Endodermal cell (in vitro differentiated cells): ENCODE data around the gene CNTNAP5. TPM values are rescaled to one million over a fixed set of nuclear protein-coding genes. Genes with fewer than 3 reads are reported as not detected.

Experiments used
- DNase-seq: peaks from one replicate; pipeline ENCODE4 v3.0.0-alpha.2; 2017
- H3K27ac ChIP-seq: 2 replicates; pipeline ENCODE4 v1.5.1; 2013; ENCODE audit warnings: mild to moderate bottlenecking, low read depth, low read length, moderate library complexity
- H3K27me3 ChIP-seq: 2 replicates; pipeline ENCODE4 v1.6.1; 2013; ENCODE audit warnings: mild to moderate bottlenecking, low read length, moderate library complexity; ENCODE audit not compliant: insufficient read depth, control insufficient read depth, poor library complexity, severe bottlenecking
- H3K36me3 ChIP-seq: 2 replicates; pipeline ENCODE4 v1.7.0; 2013; ENCODE audit warnings: mild to moderate bottlenecking, low read length, moderate library complexity; ENCODE audit not compliant: control insufficient read depth, insufficient read depth
- H3K4me1 ChIP-seq: one replicate; pipeline ENCODE4 v1.7.0; 2013; ENCODE audit warnings: low read length; ENCODE audit not compliant: control insufficient read depth, insufficient read depth
- H3K4me3 ChIP-seq: 2 replicates; pipeline ENCODE4 v1.5.1; 2013; ENCODE audit warnings: mild to moderate bottlenecking, low read length, moderate library complexity
- H3K9ac ChIP-seq: 2 replicates; pipeline ENCODE4 v1.6.1; 2013; ENCODE audit warnings: mild to moderate bottlenecking, low read length, moderate library complexity; ENCODE audit not compliant: poor library complexity, severe bottlenecking; ENCODE audit errors: extremely low read depth
- H3K9me3 ChIP-seq: 2 replicates; pipeline ENCODE4 v1.6.1; 2013; ENCODE audit warnings: mild to moderate bottlenecking, low read length, moderate library complexity; ENCODE audit not compliant: control insufficient read depth
- H3K27ac Mint-ChIP-seq: 2 replicates; pipeline ENCODE4 v1.8.0; 2020; ENCODE audit warnings: mixed read lengths
- H3K27me3 Mint-ChIP-seq: 2 replicates; pipeline ENCODE4 v1.8.0; 2021; ENCODE audit warnings: mild to moderate bottlenecking, mixed read lengths; ENCODE audit not compliant: insufficient read depth
- H3K36me3 Mint-ChIP-seq: 2 replicates; pipeline ENCODE4 v1.8.0; 2020; ENCODE audit warnings: low read depth, mixed read lengths
- H3K4me1 Mint-ChIP-seq: 2 replicates; pipeline ENCODE4 v1.8.0; 2020; ENCODE audit warnings: mixed read lengths
- H3K4me3 Mint-ChIP-seq: 2 replicates; pipeline ENCODE4 v1.8.0; 2020; ENCODE audit warnings: mild to moderate bottlenecking, moderate library complexity, mixed read lengths
- H3K9me3 Mint-ChIP-seq: 2 replicates; pipeline ENCODE4 v1.8.0; 2020; ENCODE audit warnings: mild to moderate bottlenecking, mixed read lengths
- CTCF ChIP-seq: fragments of 200-600 bp; sonication (generic); conservative IDR thresholded peaks from 2 replicates; pipeline ENCODE4 v1.5.0; 2021; ENCODE audit warnings: antibody characterized with exemption, mild to moderate bottlenecking
- WGBS, 2 experiments: methylation state at CpG; one replicate each; pipeline versions ENCODE4 v1.1.5 to v1.1.7; 2013; ENCODE audit warnings: missing lambda C conversion rate in 2 of 2, mixed read lengths in 1 of 2; ENCODE audit not compliant: insufficient coverage in 1 of 2, insufficient read length in 1 of 2; 5-methylcytosine and 5-hydroxymethylcytosine counted together
- total RNA-seq, 2 donors: library from RNA; stranded (reverse); fragmentation: NEBNext Ultra II Directional in 1 of 2; extraction: Animal tissue kit (Norgen Biotek cat#: 25700) in 1 of 2; gene quantifications; 2 replicates in 1 of 2; 3 replicates in 1 of 2; pipeline ENCODE4 v1.2.1, GENCODE V29; 2021

The CNTNAP5 gene
- total RNA-seq, 2 donors from 2014 or later, result 0.70 to 4.4 TPM

- H3K27me3 Mint-ChIP-seq, result no peaks in the 10 kb centered on the region
- no peaks in the 10 kb centered on the region for H3K9me3 Mint-ChIP-seq
- TF ChIP-seq CTCF, result no peak
- Histone ChIP-seq H3K4me1 (no peaks in the 10 kb centered on the region), H3K27me3 (no peaks in the 10 kb centered on the region), H3K4me3 (no peak overlapping the region), H3K9me3 (no peaks in the 10 kb centered on the region), H3K36me3 (no peaks in the 10 kb centered on the region), H3K27ac (no peak overlapping the region), H3K9ac (no peak overlapping the region)
- 95% methylated on average over 1 of the region's 1 CpG; no CpG with 5 or more reads in 1 of the 2 experiments for WGBS, 2 experiments
- H3K36me3 Mint-ChIP-seq, result no peaks in the 10 kb centered on the region
- no peak overlapping the region for H3K27ac Mint-ChIP-seq
- no peaks in the 10 kb centered on the region for H3K4me1 Mint-ChIP-seq
- no peak for DNase-seq
- no peak overlapping the region for H3K4me3 Mint-ChIP-seq
Observed at GRCh38 chr2:124755386-124755785, 730.3 kb downstream of the CNTNAP5 start.

GRCh38 chr2:124756048-124756447, 731.0 kb downstream of the CNTNAP5 start:
- DNase-seq, result no peak
- no peaks in the 10 kb centered on the region for H3K27me3 ChIP-seq
- Mint-ChIP-seq H3K27ac (no peak overlapping the region), H3K36me3 (no peaks in the 10 kb centered on the region), H3K27me3 (no peaks in the 10 kb centered on the region), H3K9me3 (no peaks in the 10 kb centered on the region), H3K4me3 (no peak overlapping the region), H3K4me1 (no peaks in the 10 kb centered on the region)
- no peak overlapping the region for H3K27ac ChIP-seq
- H3K9ac ChIP-seq, result no peak overlapping the region
- H3K36me3 ChIP-seq, result no peaks in the 10 kb centered on the region
- H3K4me1 ChIP-seq, result no peaks in the 10 kb centered on the region
- 81 to 94% methylated on average over 3 to 4 of the region's 4 CpGs for WGBS, 2 experiments
- TF ChIP-seq CTCF, result no peak
- H3K9me3 ChIP-seq, result no peaks in the 10 kb centered on the region
- H3K4me3 ChIP-seq, result no peak overlapping the region

GRCh38 chr2:124762388-124762787, 737.3 kb downstream of the CNTNAP5 start:
- WGBS, 2 experiments, result 90% methylated on average over 1 of the region's 1 CpG; no CpG with 5 or more reads in 1 of the 2 experiments
- Histone ChIP-seq H3K9me3 (no peaks in the 10 kb centered on the region), H3K27ac (no peak overlapping the region), H3K36me3 (no peaks in the 10 kb centered on the region), H3K27me3 (no peaks in the 10 kb centered on the region), H3K9ac (no peak overlapping the region), H3K4me1 (no peaks in the 10 kb centered on the region), H3K4me3 (no peak overlapping the region)
- no peaks in the 10 kb centered on the region for H3K4me1 Mint-ChIP-seq
- TF ChIP-seq CTCF, result no peak
- no peak overlapping the region for H3K4me3 Mint-ChIP-seq
- no peaks in the 10 kb centered on the region for H3K36me3 Mint-ChIP-seq
- no peaks in the 10 kb centered on the region for H3K9me3 Mint-ChIP-seq
- no peak overlapping the region for H3K27ac Mint-ChIP-seq
- H3K27me3 Mint-ChIP-seq, result no peaks in the 10 kb centered on the region
- DNase-seq, result no peak
